Neural cell (in vitro differentiated cells): ENCODE results near the gene GRB7. TPM values are rescaled to one million over a fixed set of nuclear protein-coding genes. Genes with fewer than 3 reads are reported as not detected.

Source experiments
- H2AFZ ChIP-seq: fragments of 200-600, 300-800 bp; sonication (generic), shearing (Covaris generic); 2 replicates; pipeline ENCODE4 v1.6.0; 2014; ENCODE audit warnings: low read depth, mild to moderate bottlenecking, antibody characterized with exemption, low read length, moderate library complexity
- H3F3A ChIP-seq: fragments of 200-600 bp; shearing (Covaris generic); 2 replicates; pipeline ENCODE4 v1.6.1; 2016; ENCODE audit warnings: mild to moderate bottlenecking, moderate library complexity, mixed read lengths, antibody characterized with exemption, low read length; ENCODE audit not compliant: insufficient read depth, poor library complexity, severe bottlenecking
- H3K27ac ChIP-seq: fragments of 200-600, 300-800 bp; sonication (generic), shearing (Covaris generic); 2 replicates; pipeline ENCODE4 v1.5.1; 2014; ENCODE audit warnings: mild to moderate bottlenecking, low read length, moderate library complexity
- H3K27me3 ChIP-seq: fragments of 300-800, 200-600 bp; sonication (generic), shearing (Covaris generic); 2 replicates; pipeline ENCODE4 v1.6.0; 2014; ENCODE audit warnings: mild to moderate bottlenecking, low read depth, low read length, moderate library complexity; ENCODE audit not compliant: insufficient read depth
- H3K36me3 ChIP-seq: fragments of 300-800, 200-600 bp; sonication (generic), shearing (Covaris generic); 2 replicates; pipeline ENCODE4 v1.5.1; 2014; ENCODE audit warnings: mild to moderate bottlenecking, antibody characterized with exemption, low read length, moderate library complexity; ENCODE audit not compliant: insufficient read depth
- H3K4me2 ChIP-seq: fragments of 300-800, 200-600 bp; sonication (generic), shearing (Covaris generic); 2 replicates; pipeline ENCODE4 v1.6.0; 2014; ENCODE audit warnings: mild to moderate bottlenecking, low read length
- H3K4me3 ChIP-seq: fragments of 300-800, 200-600 bp; sonication (generic), shearing (Covaris generic); 2 replicates; pipeline ENCODE4 v1.5.1; 2014; ENCODE audit warnings: mild to moderate bottlenecking, low read length, moderate library complexity
- H3K79me2 ChIP-seq: fragments of 200-600 bp; shearing (Covaris generic); replicated peaks from 2 replicates; pipeline ENCODE4 v1.6.0; 2014; ENCODE audit warnings: mild to moderate bottlenecking, low read length, moderate library complexity; ENCODE audit not compliant: insufficient read depth
- H3K9ac ChIP-seq: fragments of 300-800, 200-600 bp; sonication (generic), shearing (Covaris generic); 2 replicates; pipeline ENCODE4 v1.6.1; 2016; ENCODE audit warnings: mild to moderate bottlenecking, low read length, mixed read lengths
- H3K9me2 ChIP-seq: fragments of 200-600 bp; shearing (Covaris generic); 2 replicates; pipeline ENCODE4 v1.6.1; 2016; ENCODE audit warnings: mild to moderate bottlenecking, low read length, mixed read lengths; ENCODE audit not compliant: insufficient read depth
- H3K9me3 ChIP-seq: fragments of 200-600, 300-800 bp; sonication (generic), shearing (Covaris generic); 2 replicates; pipeline ENCODE4 v1.6.1; 2016; ENCODE audit warnings: mild to moderate bottlenecking, mixed run types, low read length, moderate library complexity, mixed read lengths
- H4K20me1 ChIP-seq: fragments of 200-600 bp; shearing (Covaris generic); 2 replicates; pipeline ENCODE4 v1.6.1; 2016; ENCODE audit warnings: mild to moderate bottlenecking, mixed run types; ENCODE audit not compliant: insufficient read depth
- EP300 ChIP-seq: fragments of 450-650 bp; conservative IDR thresholded peaks from 2 replicates; pipeline ENCODE4 v1.6.1; 2014; ENCODE audit warnings: antibody characterized with exemption, mild to moderate bottlenecking, moderate library complexity; ENCODE audit not compliant: poor library complexity, severe bottlenecking
- EZH2 ChIP-seq: fragments of 200-600, 300-800 bp; shearing (Covaris generic), sonication (generic); IDR thresholded peaks from 2 replicates; pipeline ENCODE4 v1.6.1; 2014; ENCODE audit warnings: antibody characterized with exemption, low read length, borderline replicate concordance, mild to moderate bottlenecking; ENCODE audit not compliant: insufficient read depth, poor library complexity, severe bottlenecking
- MXI1 ChIP-seq: fragments of 450-650 bp; conservative IDR thresholded peaks from 2 replicates; pipeline ENCODE4 v1.6.1; 2014; ENCODE audit warnings: antibody characterized with exemption, mild to moderate bottlenecking; ENCODE audit not compliant: poor library complexity, severe bottlenecking
- POLR2AphosphoS5 ChIP-seq: IDR thresholded peaks from 2 replicates; pipeline ENCODE4 v1.6.1; 2012
- RAD21 ChIP-seq: fragments of 450-650 bp; conservative IDR thresholded peaks from 2 replicates; pipeline ENCODE4 v1.6.1; 2014; ENCODE audit warnings: antibody characterized with exemption, mild to moderate bottlenecking, moderate library complexity
- REST ChIP-seq: IDR thresholded peaks from 2 replicates; pipeline ENCODE4 v1.6.1; 2012; ENCODE audit warnings: borderline replicate concordance
- SMC3 ChIP-seq: fragments of 450-650 bp; conservative IDR thresholded peaks from 2 replicates; pipeline ENCODE4 v1.6.1; 2014; ENCODE audit warnings: antibody characterized with exemption, mild to moderate bottlenecking, moderate library complexity; ENCODE audit not compliant: poor library complexity
- TAF1 ChIP-seq: IDR thresholded peaks from 2 replicates; pipeline ENCODE4 v1.6.1; 2012; ENCODE audit warnings: low read depth
- polyA plus RNA-seq: library from polyadenylated mRNA; depleted of rRNA; stranded (reverse); fragments of >200 nt; gene quantifications from 2 replicates; pipeline ENCODE4 v1.2.3, GENCODE V29; 2014
- TF ChIP-seq, protein P1 (sequence below): fragments of 450-650 bp; IDR thresholded peaks from 2 replicates; pipeline ENCODE4 v1.5.1; 2014; ENCODE audit warnings: antibody characterized with exemption, mild to moderate bottlenecking, moderate library complexity; ENCODE audit not compliant: poor library complexity, severe bottlenecking

Gene GRB7
- polyA plus RNA-seq, 1 donor from 2014 or later = not detected

GRCh38 chr17:39699818-39700147 is 38.0 kb upstream of the GRB7 start, which contains the start of gene ERBB2:
Gene ERBB2, plus strand, starts transcription at chr17:39700064. Its CDS starts 175 bp downstream, at chr17:39700239.
- Histone ChIP-seq H3K27me3 (peaks cover 15% of the 10 kb centered on the region), H3K9me3 (no peaks in the 10 kb centered on the region), H3K9me2 (no peaks in the 10 kb centered on the region), H3K4me2 (no peak within 1 kb of the TSS), H3K9ac (no peak within 1 kb of the TSS), H2AFZ (no peak within 1 kb of the TSS), H3K4me3 (no peak within 1 kb of the TSS), H3K27ac (no peak within 1 kb of the TSS), H3K79me2 (no peaks in the 10 kb centered on the region), H4K20me1 (no peaks in the 10 kb centered on the region), H3F3A (no peaks in the 10 kb centered on the region), H3K36me3 (no peaks in the 10 kb centered on the region)
- no peak for TF ChIP-seq MXI1
- no peak for TF ChIP-seq EP300
- TF ChIP-seq EZH2 = no peak
- TF ChIP-seq TAF1 = no peak
- TF ChIP-seq POLR2AphosphoS5 = no peak
- TF ChIP-seq, protein P1, sequence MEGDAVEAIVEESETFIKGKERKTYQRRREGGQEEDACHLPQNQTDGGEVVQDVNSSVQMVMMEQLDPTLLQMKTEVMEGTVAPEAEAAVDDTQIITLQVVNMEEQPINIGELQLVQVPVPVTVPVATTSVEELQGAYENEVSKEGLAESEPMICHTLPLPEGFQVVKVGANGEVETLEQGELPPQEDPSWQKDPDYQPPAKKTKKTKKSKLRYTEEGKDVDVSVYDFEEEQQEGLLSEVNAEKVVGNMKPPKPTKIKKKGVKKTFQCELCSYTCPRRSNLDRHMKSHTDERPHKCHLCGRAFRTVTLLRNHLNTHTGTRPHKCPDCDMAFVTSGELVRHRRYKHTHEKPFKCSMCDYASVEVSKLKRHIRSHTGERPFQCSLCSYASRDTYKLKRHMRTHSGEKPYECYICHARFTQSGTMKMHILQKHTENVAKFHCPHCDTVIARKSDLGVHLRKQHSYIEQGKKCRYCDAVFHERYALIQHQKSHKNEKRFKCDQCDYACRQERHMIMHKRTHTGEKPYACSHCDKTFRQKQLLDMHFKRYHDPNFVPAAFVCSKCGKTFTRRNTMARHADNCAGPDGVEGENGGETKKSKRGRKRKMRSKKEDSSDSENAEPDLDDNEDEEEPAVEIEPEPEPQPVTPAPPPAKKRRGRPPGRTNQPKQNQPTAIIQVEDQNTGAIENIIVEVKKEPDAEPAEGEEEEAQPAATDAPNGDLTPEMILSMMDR = no peak
- TF ChIP-seq REST = no peak
- no peak for TF ChIP-seq SMC3
- TF ChIP-seq RAD21 = no peak

- Histone ChIP-seq H3K27me3 (peaks cover 15% of the 10 kb centered on the region), H4K20me1 (no peaks in the 10 kb centered on the region), H3K9me2 (no peaks in the 10 kb centered on the region), H3K27ac (no peak overlapping the region), H3K36me3 (no peaks in the 10 kb centered on the region), H3K9ac (no peak overlapping the region), H2AFZ (no peak overlapping the region), H3K4me2 (no peak overlapping the region), H3K4me3 (no peak overlapping the region), H3K9me3 (no peaks in the 10 kb centered on the region), H3K79me2 (no peaks in the 10 kb centered on the region), H3F3A (no peaks in the 10 kb centered on the region)
- TF ChIP-seq EP300 (no peak), MXI1 (no peak), SMC3 (no peak), EZH2 (no peak)
Observed at GRCh38 chr17:39700148-39700987, 37.4 kb upstream of the GRB7 start.
